ENCODE results near the gene USP21.

USP21 gene

DNA sequence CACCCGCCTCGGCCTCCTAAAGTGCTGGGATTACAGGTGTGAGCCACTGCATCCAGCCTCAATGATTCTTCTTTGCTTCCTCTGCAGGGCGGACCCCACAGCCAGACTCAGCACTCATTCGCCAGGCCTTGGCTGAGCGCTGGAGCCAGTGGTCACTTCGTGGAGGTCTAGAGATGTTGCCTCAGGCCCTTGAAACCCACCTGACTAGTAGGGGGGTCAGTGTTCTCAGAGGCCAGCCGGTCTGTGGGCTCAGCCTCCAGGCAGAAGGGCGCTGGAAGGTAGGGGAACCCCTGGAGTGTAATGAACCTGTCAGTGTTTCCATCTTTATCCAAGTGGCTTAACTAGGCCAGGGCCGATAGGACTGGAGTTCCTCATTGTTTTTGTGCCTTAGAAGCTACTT lies 9.6 kb downstream of the USP21 start:
- no peaks in the 10 kb centered on the region for H3K27me3 Mint-ChIP-seq
- no peak for ATAC-seq (replicated peaks)
- H3K36me3 Mint-ChIP-seq (ENCODE audit: insufficient read depth): peaks cover 55% of the 10 kb centered on the region

DNA sequence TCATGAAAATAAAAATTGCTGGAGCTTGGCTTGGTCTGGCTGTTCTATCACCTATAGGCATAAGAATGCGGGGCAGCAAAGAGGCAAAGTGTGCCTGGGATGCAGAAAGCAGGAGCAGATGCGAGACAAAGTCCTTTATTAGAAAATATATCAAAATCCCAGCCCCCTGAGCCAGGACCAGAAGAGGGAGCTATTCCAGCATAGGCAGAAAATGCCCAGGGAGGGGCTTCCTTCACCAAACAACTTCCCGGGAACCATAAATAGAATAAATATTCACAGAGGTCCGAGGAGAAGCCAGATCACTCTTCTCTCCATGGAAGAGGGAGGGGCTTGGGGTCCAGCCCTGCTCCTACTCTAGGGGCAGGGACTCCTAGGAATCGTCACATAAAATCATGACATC lies 11.9 kb downstream of the USP21 start:
- DNase-seq (no peak), ATAC-seq (replicated peaks) (no peak)
- H3K27ac Mint-ChIP-seq: peak overlapping the region; percentile 16 to 48
- H3K36me3 Mint-ChIP-seq (ENCODE audit: insufficient read depth): peaks cover 54% of the 10 kb centered on the region
- no peak overlapping the region for H3K4me3 Mint-ChIP-seq
- H3K27me3 Mint-ChIP-seq: no peaks in the 10 kb centered on the region
- peaks cover 43 to 58% of the 10 kb centered on the region in 2 donors for H3K4me1 Mint-ChIP-seq (ENCODE audit: low read depth in 2 of 2)
- H3K9me3 Mint-ChIP-seq: no peaks in the 10 kb centered on the region

More for the DNA sequence above, 9.6 kb downstream of the USP21 start:
- peaks cover 35 to 51% of the 10 kb centered on the region in 2 donors for H3K4me1 Mint-ChIP-seq (ENCODE audit: low read depth in 2 of 2)
- H3K27ac Mint-ChIP-seq: peak overlapping the region in 1 of 2 donors; percentile 74
- H3K4me3 Mint-ChIP-seq: no peak overlapping the region
- no peaks in the 10 kb centered on the region for H3K9me3 Mint-ChIP-seq
- DNase-seq: no peak

DNA sequence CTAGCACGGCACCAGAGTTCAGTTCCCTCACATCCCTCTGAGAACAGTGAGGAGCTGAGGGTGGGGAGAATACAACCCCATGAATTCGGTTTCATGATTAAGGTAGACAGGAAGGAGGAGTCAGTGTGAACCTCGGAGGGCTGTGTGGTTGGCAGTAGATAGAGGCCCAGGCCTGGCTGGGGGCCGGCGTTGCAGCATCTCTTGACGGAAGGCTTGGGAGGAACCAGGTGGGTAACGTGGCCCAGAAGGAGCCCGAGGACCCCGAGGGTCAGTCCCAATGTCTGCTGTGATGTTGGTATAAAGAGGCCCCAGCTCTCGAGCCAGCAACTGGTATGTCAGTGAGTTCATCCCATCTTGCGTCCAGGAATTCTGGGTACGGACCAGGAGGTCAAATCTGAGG lies 12.4 kb downstream of the USP21 start:
- Mint-ChIP-seq H3K4me1 (ENCODE audit: low read depth in 2 of 2) (peaks cover 48 to 58% of the 10 kb centered on the region in 2 donors), H3K36me3 (ENCODE audit: insufficient read depth) (peaks cover 51% of the 10 kb centered on the region), H3K27ac (peak overlapping the region in 1 of 2 donors; percentile 16), H3K27me3 (no peaks in the 10 kb centered on the region), H3K4me3 (no peak overlapping the region), H3K9me3 (no peaks in the 10 kb centered on the region)
- no peak for DNase-seq
- ATAC-seq (replicated peaks): no peak

DNA sequence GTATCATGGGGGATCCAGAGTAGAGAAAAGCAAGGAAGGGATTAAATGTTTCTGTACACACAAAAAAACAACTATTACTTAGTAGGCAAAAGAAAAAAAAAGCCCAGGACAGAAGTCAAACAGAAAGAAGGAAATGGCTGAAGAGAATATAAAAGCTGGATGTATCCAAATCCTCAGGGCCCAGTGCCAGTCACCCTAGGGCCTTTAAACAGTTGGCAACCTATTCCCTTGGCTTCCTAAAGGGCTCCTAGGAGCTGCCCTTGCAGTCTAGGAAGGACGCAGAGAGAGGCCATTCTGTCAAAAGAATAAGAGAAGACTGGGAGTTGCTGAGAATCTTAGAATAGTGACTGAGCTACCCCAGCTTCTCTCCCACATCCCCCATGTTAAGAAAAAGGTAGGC lies 13.0 kb downstream of the USP21 start:
- ATAC-seq (replicated peaks) (no peak), DNase-seq (no peak)
- Mint-ChIP-seq H3K36me3 (ENCODE audit: insufficient read depth) (peaks cover 54% of the 10 kb centered on the region), H3K4me1 (ENCODE audit: low read depth in 2 of 2) (peaks cover 48 to 58% of the 10 kb centered on the region in 2 donors), H3K27me3 (no peaks in the 10 kb centered on the region), H3K4me3 (no peak overlapping the region), H3K9me3 (no peaks in the 10 kb centered on the region), H3K27ac (peak overlapping the region; percentile 16 to 60)

DNA sequence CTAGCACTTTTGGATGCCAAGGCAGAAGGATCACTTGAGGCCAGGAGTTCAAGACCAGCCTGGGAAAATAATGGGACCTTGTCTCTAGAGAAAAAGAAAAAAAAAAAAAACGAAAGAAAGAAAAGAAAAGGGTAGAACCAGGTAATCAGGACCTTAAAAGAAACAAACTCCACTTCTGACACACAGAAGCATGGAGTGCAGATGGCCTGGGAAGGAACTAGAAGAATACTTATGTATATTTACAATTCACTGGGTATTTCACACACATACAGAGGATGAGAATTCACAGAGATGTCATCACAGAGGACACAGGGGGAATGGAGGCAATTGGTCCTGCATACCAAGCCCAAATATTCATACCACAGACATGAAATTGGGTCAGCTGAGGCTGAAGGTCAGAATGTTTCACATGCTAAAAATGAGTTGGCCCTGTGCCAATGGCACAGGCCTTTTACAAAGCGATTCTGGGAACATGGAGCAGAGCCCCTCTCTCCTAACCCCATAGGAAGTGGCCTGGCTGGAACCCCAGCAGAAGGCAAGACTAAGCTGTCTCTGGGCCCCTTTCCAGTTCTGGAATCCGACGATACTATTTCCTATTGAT lies 13.6 kb downstream of the USP21 start:
- H3K27me3 Mint-ChIP-seq: no peaks in the 10 kb centered on the region
- DNase-seq (no peak), ATAC-seq (replicated peaks) (no peak)
- H3K36me3 Mint-ChIP-seq (ENCODE audit: insufficient read depth): peaks cover 55% of the 10 kb centered on the region
- peak overlapping the region in 1 of 2 donors; percentile 60 for H3K27ac Mint-ChIP-seq
- no peaks in the 10 kb centered on the region for H3K9me3 Mint-ChIP-seq
- peak overlapping the region in 1 of 2 donors; percentile 46 for H3K4me3 Mint-ChIP-seq
- H3K4me1 Mint-ChIP-seq (ENCODE audit: low read depth in 2 of 2): peaks cover 49 to 60% of the 10 kb centered on the region in 2 donors

DNA sequence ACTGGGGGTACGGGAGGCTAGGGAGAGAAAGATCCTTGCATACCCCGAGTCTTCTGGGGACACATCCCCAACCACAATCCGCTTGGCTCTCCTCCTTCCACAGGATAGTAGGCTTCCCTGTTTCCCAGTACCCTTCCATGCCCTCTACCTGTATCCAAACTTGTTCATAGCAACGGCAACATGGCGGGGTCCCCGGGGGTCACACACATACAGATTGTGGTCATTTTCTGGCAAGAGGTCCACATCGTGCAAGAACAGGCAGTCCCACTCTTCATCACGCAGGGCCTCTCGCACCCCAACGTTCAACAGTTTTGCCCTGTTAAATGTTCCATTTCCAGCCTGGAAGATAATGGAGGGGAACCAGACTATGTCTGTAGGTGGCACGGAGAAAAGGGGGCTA lies 14.4 kb downstream of the USP21 start:
- Mint-ChIP-seq H3K36me3 (ENCODE audit: insufficient read depth) (peaks cover 52% of the 10 kb centered on the region), H3K9me3 (no peaks in the 10 kb centered on the region), H3K4me3 (no peak overlapping the region), H3K27ac (peak overlapping the region in 1 of 2 donors; percentile 89), H3K27me3 (no peaks in the 10 kb centered on the region), H3K4me1 (ENCODE audit: low read depth in 2 of 2) (peaks cover 49 to 60% of the 10 kb centered on the region in 2 donors)
- ATAC-seq (replicated peaks) (no peak), DNase-seq (no peak)

DNA sequence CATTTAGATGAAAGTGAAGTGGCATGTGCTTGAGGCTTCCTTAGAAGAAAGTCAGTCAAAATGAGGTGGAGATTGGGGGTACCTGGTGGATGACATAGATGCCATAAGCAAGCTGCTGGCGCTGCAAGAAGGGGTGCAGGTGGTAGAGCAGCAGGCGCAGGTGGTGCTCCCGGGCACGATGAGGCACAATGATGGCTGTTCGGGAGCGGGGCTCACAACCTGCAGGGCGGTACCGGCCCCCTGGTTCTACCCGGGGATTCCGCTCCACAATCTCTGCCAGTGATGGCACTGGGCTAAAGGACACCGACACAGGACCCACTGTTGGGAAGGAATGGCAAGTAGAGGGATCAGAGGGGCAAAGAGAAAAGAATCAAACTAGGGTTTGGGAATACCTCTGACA lies 15.6 kb downstream of the USP21 start:
- peak overlapping the region; percentile 62 to 96 for H3K4me3 Mint-ChIP-seq
- peaks cover 49 to 60% of the 10 kb centered on the region in 2 donors for H3K4me1 Mint-ChIP-seq (ENCODE audit: low read depth in 2 of 2)
- H3K9me3 Mint-ChIP-seq: no peaks in the 10 kb centered on the region
- H3K27ac Mint-ChIP-seq: peak overlapping the region in 1 of 2 donors; percentile 99
- ATAC-seq (replicated peaks) (no peak), DNase-seq (no peak)
- no peaks in the 10 kb centered on the region for H3K27me3 Mint-ChIP-seq
- H3K36me3 Mint-ChIP-seq (ENCODE audit: insufficient read depth): peaks cover 55% of the 10 kb centered on the region

DNA sequence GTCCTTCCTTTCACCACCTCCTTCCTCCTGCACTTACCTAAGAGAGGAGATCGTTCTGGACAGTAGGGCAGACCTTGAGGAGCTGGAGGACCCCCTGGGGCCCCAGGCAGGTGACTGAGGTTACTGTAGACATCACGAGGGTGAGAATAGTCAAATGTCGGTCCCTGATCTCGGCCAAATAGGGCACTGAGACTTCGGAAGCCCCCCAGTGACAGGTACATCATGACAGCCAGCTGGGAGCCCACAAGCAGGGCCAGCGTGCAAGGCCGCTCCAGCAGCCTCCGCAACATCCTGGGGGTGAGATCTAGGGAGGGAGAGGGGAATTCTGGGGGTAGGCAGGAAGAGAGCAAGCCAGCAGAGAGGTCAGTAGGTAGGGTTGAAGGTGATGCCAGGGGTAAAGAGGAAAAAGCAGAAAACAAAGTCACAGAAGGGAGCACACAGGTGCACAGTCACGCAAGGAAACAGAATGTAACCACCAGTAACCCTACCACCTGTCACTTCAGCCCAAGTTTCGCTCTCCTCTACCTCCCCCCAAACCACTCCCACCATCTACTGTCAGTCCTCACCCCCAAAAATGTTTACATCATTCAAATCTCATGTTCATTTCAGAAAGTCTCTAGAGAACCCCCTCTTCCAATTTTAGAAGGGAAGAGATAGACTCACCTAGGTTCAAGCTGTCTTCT lies 16.6 kb downstream of the USP21 start:
- H3K27ac Mint-ChIP-seq: peak overlapping the region; percentile 97 to 99
- H3K4me3 Mint-ChIP-seq: peak overlapping the region; percentile 96
- peaks cover 54% of the 10 kb centered on the region for H3K36me3 Mint-ChIP-seq (ENCODE audit: insufficient read depth)
- no peak for ATAC-seq (replicated peaks)
- H3K4me1 Mint-ChIP-seq (ENCODE audit: low read depth in 2 of 2): peaks cover 55 to 67% of the 10 kb centered on the region in 2 donors
- DNase-seq: no peak
- H3K27me3 Mint-ChIP-seq: no peaks in the 10 kb centered on the region
- no peaks in the 10 kb centered on the region for H3K9me3 Mint-ChIP-seq

DNA sequence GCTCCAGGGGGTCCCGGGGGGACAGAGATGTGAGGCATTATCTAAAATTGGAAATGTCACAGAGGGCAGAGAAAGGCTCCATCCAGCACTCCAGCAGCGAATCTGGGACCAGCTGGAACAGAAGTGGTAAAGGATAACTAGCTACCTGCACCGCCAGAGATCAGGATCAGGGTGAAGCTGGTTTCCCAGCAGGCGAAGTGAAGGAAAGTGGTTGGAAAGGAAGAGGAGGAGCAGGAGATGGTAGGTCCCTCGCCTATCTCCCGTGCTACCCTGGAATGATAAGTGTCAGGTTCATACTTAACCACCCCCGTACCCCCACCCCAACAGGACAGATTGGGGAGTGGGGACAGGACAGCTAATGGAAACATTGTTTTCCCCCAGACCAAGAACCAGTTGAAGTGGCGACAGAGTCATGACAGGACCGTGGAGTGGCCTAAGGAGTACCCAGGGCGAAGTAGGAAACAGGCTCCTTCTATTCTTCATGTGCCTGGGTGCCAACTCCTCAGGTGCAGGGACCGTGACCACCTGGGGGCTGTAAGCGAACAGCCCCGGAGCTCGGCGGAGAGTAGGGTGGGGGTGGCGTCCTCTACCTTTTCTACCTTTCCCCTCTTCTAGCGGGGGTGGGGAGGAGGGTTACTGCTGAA lies 17.3 kb downstream of the USP21 start:
- Mint-ChIP-seq H3K4me3 (peak overlapping the region; percentile 96), H3K27me3 (no peaks in the 10 kb centered on the region), H3K4me1 (ENCODE audit: low read depth in 2 of 2) (peaks cover 54 to 66% of the 10 kb centered on the region in 2 donors), H3K27ac (peak overlapping the region; percentile 97 to 99), H3K9me3 (no peaks in the 10 kb centered on the region), H3K36me3 (ENCODE audit: insufficient read depth) (peaks cover 48% of the 10 kb centered on the region)
- ATAC-seq (replicated peaks) (no peak), DNase-seq (no peak)

DNA sequence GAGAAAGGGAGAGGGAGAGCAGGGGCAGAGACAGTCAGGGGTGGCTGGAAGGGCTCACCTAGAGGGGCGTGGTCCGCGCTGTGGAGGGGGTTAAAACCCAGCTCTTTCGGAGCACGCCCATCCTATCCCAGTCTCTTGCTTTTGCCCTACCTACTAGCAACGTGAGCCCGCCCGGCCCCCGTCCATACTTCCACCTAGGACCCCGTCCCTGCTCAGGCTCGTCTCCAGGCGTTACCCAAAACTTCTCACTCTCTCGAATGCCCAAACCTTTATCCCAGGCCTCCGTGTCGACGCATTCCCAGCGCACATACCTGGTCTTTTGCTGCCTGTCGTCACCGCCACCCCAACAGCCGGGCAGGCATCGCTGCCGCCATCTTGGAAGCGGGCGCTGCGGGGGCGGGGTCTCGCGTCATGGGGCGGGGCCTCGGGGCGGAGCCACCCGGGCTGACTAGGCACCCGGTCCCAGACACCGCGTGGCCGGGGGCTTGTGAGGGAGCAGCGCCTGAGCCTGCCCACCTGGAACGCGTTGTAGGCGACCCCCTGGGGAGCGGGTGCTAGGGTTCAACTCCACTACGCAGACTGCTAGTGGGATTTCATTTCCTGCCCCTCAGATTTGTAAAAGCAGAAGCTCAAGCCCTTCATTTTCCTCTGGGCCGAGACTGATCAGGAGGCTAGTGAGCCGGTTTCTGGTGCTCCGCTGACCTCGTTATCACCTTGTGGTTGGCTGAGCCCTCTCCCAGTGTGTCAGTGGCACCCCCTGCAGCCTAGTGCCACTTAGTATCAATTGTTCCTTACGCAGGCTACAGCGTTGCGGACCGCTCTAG lies 18.0 kb downstream of the USP21 start, which contains the start of gene B4GALT3:
TSS of gene B4GALT3 (minus strand) at position 396 of the 824 bp plus-strand sequence. CDS start 1,447 bp downstream, outside the sequence.
- no peaks in the 10 kb centered on the region for H3K27me3 Mint-ChIP-seq
- H3K4me3 Mint-ChIP-seq: peak within 1 kb of the TSS; percentile 96
- H3K27ac Mint-ChIP-seq: peak within 1 kb of the TSS; percentile 97 to 99
- peak; percentile 93 to 97 (median 97) for DNase-seq
- H3K36me3 Mint-ChIP-seq (ENCODE audit: insufficient read depth): peaks cover 41% of the 10 kb centered on the region
- ATAC-seq (replicated peaks): peak; percentile 88
- no peaks in the 10 kb centered on the region for H3K9me3 Mint-ChIP-seq
- peaks cover 59 to 71% of the 10 kb centered on the region in 2 donors for H3K4me1 Mint-ChIP-seq (ENCODE audit: low read depth in 2 of 2)

DNA sequence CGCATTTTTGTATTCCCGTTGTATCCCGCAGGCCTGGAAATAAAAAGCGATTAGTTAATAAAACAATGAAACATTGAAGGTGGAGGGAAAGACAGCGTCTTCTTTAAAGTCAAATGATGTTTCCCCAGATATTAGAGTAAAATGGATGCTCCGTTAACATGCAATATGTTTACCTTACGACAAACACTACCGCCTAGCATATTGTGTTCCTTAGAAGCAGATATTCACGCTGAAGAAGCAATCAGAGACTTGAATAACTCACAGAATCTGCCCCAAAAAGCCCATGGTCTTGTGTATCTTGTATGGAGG lies 18.6 kb downstream of the USP21 start:
- Mint-ChIP-seq H3K4me3 (peak overlapping the region; percentile 96), H3K4me1 (ENCODE audit: low read depth in 2 of 2) (peaks cover 62 to 69% of the 10 kb centered on the region in 2 donors)
- DNase-seq: no peak

DNA sequence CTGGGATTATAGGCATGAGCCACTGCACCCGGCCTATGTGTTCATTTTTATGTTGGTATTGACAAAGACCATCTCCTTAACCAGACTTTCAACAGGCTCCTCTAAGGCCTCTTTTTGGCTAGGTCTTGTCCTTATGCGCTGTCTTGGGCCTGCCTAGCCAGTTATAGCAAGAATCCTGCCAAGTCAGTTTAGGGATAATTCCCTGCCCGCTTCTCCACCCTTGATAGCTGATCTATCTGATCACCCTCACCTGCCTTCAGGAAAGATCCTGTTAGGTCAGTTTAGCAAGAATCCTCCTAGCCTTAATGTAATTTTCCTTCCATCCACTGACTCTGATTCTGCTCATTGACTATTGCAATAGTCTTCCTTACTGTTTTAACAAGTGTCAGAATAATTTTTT lies 20.4 kb downstream of the USP21 start:
- Mint-ChIP-seq H3K4me3 (peak overlapping the region; percentile 27 to 36), H3K9me3 (no peaks in the 10 kb centered on the region), H3K27me3 (no peaks in the 10 kb centered on the region), H3K27ac (peak overlapping the region; percentile 46 to 94), H3K4me1 (ENCODE audit: low read depth in 2 of 2) (peaks cover 66 to 76% of the 10 kb centered on the region in 2 donors), H3K36me3 (ENCODE audit: insufficient read depth) (peaks cover 21% of the 10 kb centered on the region)
- ATAC-seq (replicated peaks) (no peak), DNase-seq (no peak)

More for the DNA sequence above, 18.6 kb downstream of the USP21 start:
- Mint-ChIP-seq H3K36me3 (ENCODE audit: insufficient read depth) (peaks cover 36% of the 10 kb centered on the region), H3K27ac (peak overlapping the region; percentile 97 to 99), H3K9me3 (no peaks in the 10 kb centered on the region), H3K27me3 (no peaks in the 10 kb centered on the region)
- no peak for ATAC-seq (replicated peaks)

DNA sequence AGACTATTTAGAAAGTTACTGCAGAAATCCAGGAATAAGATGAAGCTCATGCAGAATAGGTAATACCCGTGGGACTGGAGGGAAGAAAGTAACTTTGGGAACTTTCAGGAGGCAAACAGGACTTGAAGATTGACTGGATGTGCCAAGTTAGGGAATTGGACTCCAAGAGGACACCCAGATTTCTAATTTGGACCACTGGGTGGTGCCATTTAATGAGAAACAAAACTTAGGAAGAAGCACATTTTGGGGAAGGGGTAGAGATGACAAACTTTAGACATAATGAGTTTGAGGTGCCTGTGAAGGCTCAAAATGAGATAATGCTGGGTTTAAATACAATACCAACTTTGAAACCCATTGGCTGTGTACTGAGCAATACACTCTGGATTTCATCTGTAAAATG lies 21.3 kb downstream of the USP21 start:
- peak overlapping the region in 1 of 2 donors; percentile 94 for H3K27ac Mint-ChIP-seq
- no peaks in the 10 kb centered on the region for H3K27me3 Mint-ChIP-seq
- peak overlapping the region in 1 of 2 donors; percentile 36 for H3K4me3 Mint-ChIP-seq
- H3K36me3 Mint-ChIP-seq (ENCODE audit: insufficient read depth): peaks cover 17% of the 10 kb centered on the region
- H3K9me3 Mint-ChIP-seq: no peaks in the 10 kb centered on the region
- peaks cover 66 to 73% of the 10 kb centered on the region in 2 donors for H3K4me1 Mint-ChIP-seq (ENCODE audit: low read depth in 2 of 2)
- DNase-seq (no peak), ATAC-seq (replicated peaks) (no peak)

Data from effector memory CD8-positive, alpha-beta T cell (primary cell).